Measurements from ENCODE around the gene ZNF217. TPM values are rescaled to one million over a fixed set of nuclear protein-coding genes. Genes with fewer than 3 reads are reported as not detected.
"Not testable (repeated sequence)": the region's sequence is repeated elsewhere in the genome, so short reads cannot be mapped to it uniquely, and the experiment has no call there.

The ZNF217 gene
- total RNA-seq, 1 donor from 2014 or later, result 8.9 TPM

DNA sequence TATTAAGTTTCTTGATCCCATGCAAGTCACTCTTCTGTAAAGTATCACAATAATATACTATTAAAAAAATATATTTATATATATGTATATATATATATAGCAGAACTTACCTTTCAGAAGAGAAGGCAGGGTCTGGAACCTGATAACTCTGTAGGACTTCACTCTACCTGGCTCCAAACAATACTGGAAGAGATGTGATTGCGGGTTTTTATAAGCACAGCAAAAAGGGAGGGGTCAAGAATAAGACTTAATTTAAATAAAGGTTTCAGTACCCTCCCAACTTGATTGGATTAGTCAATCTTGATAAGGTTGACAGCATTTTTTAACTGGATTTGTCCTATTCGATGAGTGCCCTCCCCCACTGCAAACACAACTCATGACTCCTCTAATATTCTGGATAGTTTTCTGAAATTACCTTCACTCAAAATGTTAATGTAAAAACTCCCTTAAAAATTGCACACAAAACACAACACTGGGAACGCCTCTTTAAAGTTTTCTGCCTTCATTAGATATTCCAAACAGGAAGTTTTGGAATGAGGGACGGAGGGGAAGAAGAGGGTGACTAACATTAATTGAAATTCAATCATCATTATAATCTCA is 4.0 kb upstream of the ZNF217 start:
- no peak overlapping the region for H3K27ac ChIP-seq
- no peak overlapping the region for H3K4me3 ChIP-seq
- intact Hi-C loops (cut with DNase I), result loop anchor here (10.0 kb wide), 1 partner anchor 747 kb away; no protein-coding TSS in a partner anchor
- no peaks in the 10 kb centered on the region for H3K36me3 ChIP-seq
- H3K4me1 ChIP-seq, result peaks cover 0 to 8% of the 10 kb centered on the region in 2 donors
- TF ChIP-seq CTCF (IDR thresholded peaks at IDR 0.05), result no peak
- DNase-seq (ENCODE audit: low spot score in 2 of 2), result no peak
- no peaks in the 10 kb centered on the region for H3K27me3 ChIP-seq
- H3K9me3 ChIP-seq, result no peaks in the 10 kb centered on the region

DNA sequence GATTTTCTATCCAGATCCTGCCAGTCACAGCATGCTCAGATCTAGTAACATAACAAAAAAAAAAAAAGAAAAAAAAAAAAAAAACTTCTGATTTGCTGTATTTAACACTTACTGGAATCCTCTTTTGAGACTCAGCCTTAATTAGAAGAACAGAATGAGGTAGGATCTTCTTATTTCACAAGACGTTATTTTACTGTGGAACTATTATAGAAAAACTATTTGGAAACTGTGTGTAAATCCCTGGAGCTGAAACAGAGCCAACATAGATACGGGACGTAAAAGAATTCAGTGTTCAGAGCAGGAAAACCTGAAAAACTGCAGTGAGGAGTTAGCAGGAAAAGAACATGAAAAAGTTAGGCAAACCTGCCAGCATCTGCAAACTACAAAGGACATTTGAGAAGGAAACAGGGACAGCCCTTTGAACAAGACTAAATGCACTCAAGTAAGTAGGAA is 3.4 kb upstream of the ZNF217 start:
- Histone ChIP-seq H3K4me3 (no peak overlapping the region), H3K36me3 (no peaks in the 10 kb centered on the region), H3K9me3 (no peaks in the 10 kb centered on the region), H3K4me1 (peaks cover 0 to 9% of the 10 kb centered on the region in 2 donors), H3K27me3 (no peaks in the 10 kb centered on the region), H3K27ac (peak overlapping the region in 1 of 2 donors; percentile 1)
- intact Hi-C loops (cut with DNase I), result loop anchor here (10.0 kb wide), 1 partner anchor 748 kb away; no protein-coding TSS in a partner anchor
- DNase-seq (ENCODE audit: low spot score in 2 of 2), result no peak
- TF ChIP-seq CTCF (IDR thresholded peaks at IDR 0.05), result no peak

DNA sequence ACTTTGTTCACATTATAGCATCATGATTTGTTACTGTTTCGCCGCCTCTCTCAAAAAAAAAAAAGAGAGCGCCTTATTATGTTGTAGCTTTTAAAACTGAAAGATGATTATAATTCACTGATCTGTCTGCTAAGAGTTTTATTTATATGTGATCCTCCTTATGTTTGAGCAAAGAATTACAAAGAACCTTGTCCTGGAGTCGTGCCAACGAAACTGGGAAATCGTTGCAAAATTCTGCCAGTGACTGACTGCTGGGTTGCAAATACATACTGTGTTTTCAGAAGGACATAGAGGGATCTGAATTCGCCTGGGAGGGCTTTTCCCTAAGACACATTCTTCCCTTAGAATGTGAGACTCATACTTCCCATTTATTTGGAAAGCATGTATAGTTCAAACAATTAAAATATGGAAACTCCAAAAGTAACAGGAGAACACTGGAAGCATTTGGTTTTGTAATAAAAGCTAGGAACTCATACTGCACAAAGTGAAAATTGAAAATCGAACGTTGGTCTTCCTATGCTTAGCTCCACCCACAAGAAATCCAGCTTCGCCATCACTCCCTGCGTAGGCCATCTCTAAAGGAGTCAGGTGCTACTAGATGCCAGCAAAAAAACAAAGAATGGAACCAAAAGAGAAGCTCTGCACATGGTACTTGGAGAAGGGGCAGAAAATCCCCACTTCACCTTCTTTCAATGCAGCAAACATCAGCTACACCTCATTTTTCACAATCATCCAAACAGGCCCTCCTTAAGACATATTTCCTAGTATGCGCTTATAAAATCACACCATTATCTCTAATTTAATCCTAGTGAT is 2.8 kb upstream of the ZNF217 start:
- Histone ChIP-seq H3K4me1 (peaks cover 0 to 10% of the 10 kb centered on the region in 2 donors), H3K27ac (peak overlapping the region in 1 of 2 donors; percentile 1)
- not testable (repeated sequence) for H3K27me3 ChIP-seq; H3K9me3 ChIP-seq; DNase-seq (ENCODE audit: low spot score in 2 of 2); H3K4me3 ChIP-seq; H3K36me3 ChIP-seq
- intact Hi-C loops (cut with DNase I), result loop anchor here (10.0 kb wide), 1 partner anchor 748 kb away; no protein-coding TSS in a partner anchor

DNA sequence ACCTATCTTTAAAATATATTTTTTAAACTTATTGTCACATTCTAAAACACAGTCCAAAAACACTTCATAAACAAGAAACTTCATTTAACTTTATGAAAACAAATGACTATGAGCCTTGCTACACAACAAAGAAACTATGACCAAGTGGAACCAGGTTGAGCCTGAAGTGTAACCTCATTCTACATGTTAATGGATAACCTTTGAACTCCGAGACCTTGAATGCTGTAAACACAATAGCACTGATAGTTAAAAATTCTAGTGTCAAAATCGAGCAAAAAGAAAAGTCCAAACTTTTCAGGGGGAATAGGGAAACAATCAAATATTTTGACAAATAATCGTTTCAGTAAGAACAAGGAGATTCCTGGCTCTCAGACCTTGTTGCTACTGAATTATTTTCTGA is 2.1 kb upstream of the ZNF217 start:
- H3K4me3 ChIP-seq; H3K9me3 ChIP-seq; H3K27ac ChIP-seq; H3K27me3 ChIP-seq; DNase-seq (ENCODE audit: low spot score in 2 of 2); H3K36me3 ChIP-seq: not testable (repeated sequence)
- intact Hi-C loops (cut with DNase I), result loop anchor here (10.0 kb wide), 1 partner anchor 749 kb away; no protein-coding TSS in a partner anchor
- peaks cover 0 to 10% of the 10 kb centered on the region in 2 donors for H3K4me1 ChIP-seq

DNA sequence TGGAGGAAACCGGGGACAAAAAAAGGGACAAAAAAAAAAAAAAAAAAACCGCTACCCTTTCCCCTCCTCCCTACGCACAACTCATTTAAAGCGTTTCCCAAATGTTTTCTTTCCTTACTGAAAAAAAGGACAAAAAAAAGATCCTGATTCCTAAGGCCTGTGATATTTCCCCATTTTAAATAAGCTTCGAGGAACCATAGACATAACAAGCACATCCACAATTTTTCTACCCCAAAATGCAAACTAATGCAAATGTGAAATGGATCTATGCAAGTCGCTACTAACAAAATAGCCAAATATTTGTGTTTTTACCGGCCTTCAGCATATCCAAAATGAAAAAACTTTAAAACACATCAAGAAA is 1.4 kb upstream of the ZNF217 start:
- Histone ChIP-seq H3K36me3 (no peaks in the 10 kb centered on the region), H3K27ac (peak overlapping the region; percentile 90 to 99), H3K27me3 (no peaks in the 10 kb centered on the region), H3K4me1 (peaks cover 0 to 13% of the 10 kb centered on the region in 2 donors), H3K4me3 (peak overlapping the region; percentile 92 to 98), H3K9me3 (no peaks in the 10 kb centered on the region)
- TF ChIP-seq CTCF (IDR thresholded peaks at IDR 0.05), result no peak
- intact Hi-C loops (cut with DNase I), result loop anchor here (10.0 kb wide), 1 partner anchor 750 kb away; no protein-coding TSS in a partner anchor
- DNase-seq (ENCODE audit: low spot score in 2 of 2), result no peak

GRCh38 chr20:53594068-53595017 is 704 bp upstream of the ZNF217 start:
- Histone ChIP-seq H3K4me3 (peak overlapping the region; percentile 92 to 98), H3K4me1 (peaks cover 0 to 13% of the 10 kb centered on the region in 2 donors), H3K9me3 (no peaks in the 10 kb centered on the region), H3K36me3 (no peaks in the 10 kb centered on the region), H3K27me3 (no peaks in the 10 kb centered on the region), H3K27ac (peak overlapping the region; percentile 95 to 99)
- intact Hi-C loops (cut with DNase I), result loop anchor here (1.0 to 10.0 kb wide), 4 partner anchors 29 to 750 kb away; no protein-coding TSS in a partner anchor
- TF ChIP-seq CTCF (IDR thresholded peaks at IDR 0.05), result no peak
- peak; percentile 64 to 98 for DNase-seq (ENCODE audit: low spot score in 2 of 2)
